HCT116 (cell line): ENCODE measurements around the gene CSGALNACT2. TPM values are rescaled to one million over a fixed set of nuclear protein-coding genes. Genes with fewer than 3 reads are reported as not detected.

Experiments
- ATAC-seq: fragments of 200-7000 bp; cut with Tn5 transposase; 2 replicates; pipeline ENCODE4 v1.9.1; 2020; ENCODE audit warnings: mild to moderate bottlenecking, moderate library complexity
- BruUV-seq: library from RNA; stranded (reverse); fragments of 400-500 nt; replicated peaks from 2 replicates; lab custom pipeline; 2021; lab: Mats Ljungman, UMichigan
- CTCF ChIA-PET: fragments of 300-600 bp; sonication (Branson Sonifier 250); formaldehyde crosslinking; loops from one replicate; lab custom pipeline; 2021; ENCODE audit warnings: antibody characterized with exemption; lab: Charles Lee
- POLR2A ChIA-PET: fragments of 300-600, 350-600 bp; sonication (Branson Sonifier 250); formaldehyde crosslinking; loops from one replicate; lab custom pipeline; 2021; ENCODE audit warnings: antibody characterized with exemption; lab: Charles Lee
- RAD21 ChIA-PET, 2 experiments: fragments of 300-600 bp; sonication (Branson Sonifier 250); formaldehyde crosslinking; loops; one replicate each; lab custom pipeline; 2023; ENCODE audit warnings: low total read pairs in 2 of 2; ENCODE audit not compliant: uncharacterized antibody in 2 of 2, unreplicated experiment in 2 of 2, low non-redundant PET in 1 of 2; lab: Charles Lee
- DNase-seq: peaks from one replicate; pipeline ENCODE4 v3.0.0-alpha.2; 2010; ENCODE audit warnings: low read depth, low spot score
- H2AFZ ChIP-seq: fragments of 200-600 bp; shearing (Covaris generic), sonication (generic); 2 replicates; pipeline ENCODE4 v1.6.1; 2017; ENCODE audit warnings: low read depth, mixed run types, mixed read lengths, antibody characterized with exemption, low read length; ENCODE audit not compliant: poor library complexity, severe bottlenecking
- H3K27ac ChIP-seq: 2 replicates; pipeline ENCODE4 v1.5.1; 2012; ENCODE audit warnings: low read depth, low read length
- H3K27me3 ChIP-seq: fragments of 200-600 bp; sonication (generic); 2 replicates; pipeline ENCODE4 v1.6.1; 2016; ENCODE audit warnings: mixed run types, low read length, mixed read lengths; ENCODE audit not compliant: insufficient read depth
- H3K36me3 ChIP-seq, 2 experiments: fragments of 200-500 bp in 1 of 2; fragments of 200-600 bp in 1 of 2; sonication (Bioruptor generic) in 1 of 2; sonication (generic) in 1 of 2; 2 replicates each; pipeline versions ENCODE4 v1.5.1 to v1.6.1; 2014 to 2016; ENCODE audit warnings: low read length in 2 of 2, inconsistent platforms in 1 of 2, mixed read lengths in 1 of 2, mixed run types in 1 of 2; ENCODE audit not compliant: insufficient read depth in 2 of 2, control insufficient read depth in 1 of 2
- H3K4me1 ChIP-seq, 2 experiments: fragments of 200-600 bp in 1 of 2; sonication (generic) in 1 of 2; 2 replicates each; pipeline versions ENCODE4 v1.5.1 to v1.6.1; 2012 to 2017; ENCODE audit warnings: low read length in 2 of 2, inconsistent platforms in 1 of 2, mild to moderate bottlenecking in 1 of 2, mixed read lengths in 1 of 2, mixed run types in 1 of 2, moderate library complexity in 1 of 2; ENCODE audit not compliant: insufficient read depth in 2 of 2, control insufficient read depth in 1 of 2
- H3K4me2 ChIP-seq: fragments of 200-600 bp; sonication (generic); 2 replicates; pipeline ENCODE4 v1.6.1; 2017; ENCODE audit warnings: mixed run types, low read length, mixed read lengths
- H3K4me3 ChIP-seq, 2 experiments: fragments of 200-600 bp in 1 of 2; sonication (generic) in 1 of 2; replicated peaks in 1 of 2; 2 replicates each; pipeline ENCODE4 v1.5.1; 2011 to 2016; ENCODE audit warnings: low read length in 2 of 2, control low read depth in 1 of 2, low read depth in 1 of 2, mild to moderate bottlenecking in 1 of 2, mixed read lengths in 1 of 2, mixed run types in 1 of 2
- H3K79me2 ChIP-seq: fragments of 200-600 bp; sonication (generic); 2 replicates; pipeline ENCODE4 v1.6.1; 2017; ENCODE audit warnings: mild to moderate bottlenecking, mixed run types, low read length, moderate library complexity, mixed read lengths; ENCODE audit not compliant: insufficient read depth
- H3K9ac ChIP-seq: fragments of 200-600 bp; sonication (generic); 2 replicates; pipeline ENCODE4 v1.6.1; 2016; ENCODE audit warnings: low read length, mixed read lengths
- H3K9me2 ChIP-seq: fragments of 200-600 bp; sonication (generic), shearing (Covaris generic); 2 replicates; pipeline ENCODE4 v1.6.1; 2017; ENCODE audit warnings: mixed run types, mild to moderate bottlenecking, moderate library complexity; ENCODE audit not compliant: insufficient read depth
- H3K9me3 ChIP-seq, 2 experiments: fragments of 200-500 bp in 1 of 2; fragments of 200-600 bp in 1 of 2; sonication (Bioruptor generic) in 1 of 2; sonication (generic) in 1 of 2; 2 replicates each; pipeline ENCODE4 v1.6.1; 2014 to 2017; ENCODE audit warnings: low read length in 2 of 2, mixed read lengths in 2 of 2, inconsistent platforms in 1 of 2, low read depth in 1 of 2, mild to moderate bottlenecking in 1 of 2, mixed run types in 1 of 2, moderate library complexity in 1 of 2; ENCODE audit not compliant: control insufficient read depth in 1 of 2, insufficient read depth in 1 of 2
- H4K20me1 ChIP-seq: fragments of 200-600 bp; sonication (generic), shearing (Covaris generic); 2 replicates; pipeline ENCODE4 v1.6.1; 2017; ENCODE audit warnings: mixed run types, mild to moderate bottlenecking, moderate library complexity; ENCODE audit not compliant: insufficient read depth
- CBX3 ChIP-seq: IDR thresholded peaks from 2 replicates; pipeline ENCODE4 v1.6.1; 2012; ENCODE audit warnings: low read depth
- CEBPB ChIP-seq: IDR thresholded peaks from 2 replicates; pipeline ENCODE4 v1.6.1; 2012; ENCODE audit warnings: low read depth
- EGR1 ChIP-seq: IDR thresholded peaks from 2 replicates; pipeline ENCODE4 v1.6.1; 2012; ENCODE audit warnings: low read depth
- ELF1 ChIP-seq: IDR thresholded peaks from 2 replicates; pipeline ENCODE4 v1.6.1; 2012; ENCODE audit warnings: low read depth, borderline replicate concordance
- EZH2 ChIP-seq: fragments of 200-600 bp; sonication (generic); IDR thresholded peaks from 2 replicates; pipeline ENCODE4 v1.6.1; 2017; ENCODE audit warnings: antibody characterized with exemption, mixed run types
- EZH2phosphoT487 ChIP-seq: fragments of 200-600 bp; IDR thresholded peaks from 2 replicates; pipeline ENCODE4 v1.6.1; 2018; ENCODE audit warnings: antibody characterized with exemption, borderline replicate concordance
- FOSL1 ChIP-seq: IDR thresholded peaks from 2 replicates; pipeline ENCODE4 v1.6.1; 2012; ENCODE audit warnings: low read depth
- JUND ChIP-seq: IDR thresholded peaks from 2 replicates; pipeline ENCODE4 v1.6.1; 2012
- MAX ChIP-seq: IDR thresholded peaks from 2 replicates; pipeline ENCODE4 v1.6.1; 2012
- POLR2A ChIP-seq: IDR thresholded peaks from 2 replicates; pipeline ENCODE4 v1.7.0; 2011; ENCODE audit warnings: borderline replicate concordance; ENCODE audit not compliant: insufficient read depth, insufficient read length; ENCODE audit errors: extremely low read depth
- POLR2AphosphoS5 ChIP-seq: IDR thresholded peaks from 2 replicates; pipeline ENCODE4 v1.6.1; 2011; ENCODE audit warnings: mild to moderate bottlenecking, low read depth, low read length, moderate library complexity
- RAD21 ChIP-seq: IDR thresholded peaks from 2 replicates; pipeline ENCODE4 v1.6.1; 2012; ENCODE audit warnings: low read depth, mild to moderate bottlenecking
- REST ChIP-seq: IDR thresholded peaks from 2 replicates; pipeline ENCODE4 v1.6.1; 2012; ENCODE audit warnings: low read depth
- SIN3A ChIP-seq: IDR thresholded peaks from 2 replicates; pipeline ENCODE4 v1.6.1; 2012; ENCODE audit warnings: low read depth
- SP1 ChIP-seq: IDR thresholded peaks from 2 replicates; pipeline ENCODE4 v1.6.1; 2012; ENCODE audit warnings: low read depth
- SRF ChIP-seq: IDR thresholded peaks from 2 replicates; pipeline ENCODE4 v1.6.1; 2012; ENCODE audit warnings: low read depth
- TCF7L2 ChIP-seq: IDR thresholded peaks from 2 replicates; pipeline ENCODE4 v1.7.0; 2011; ENCODE audit warnings: borderline replicate concordance, inconsistent platforms; ENCODE audit not compliant: insufficient read depth, insufficient read length; ENCODE audit errors: extremely low read depth
- YY1 ChIP-seq: IDR thresholded peaks from 2 replicates; pipeline ENCODE4 v1.6.1; 2011; ENCODE audit warnings: low read length, low read depth, moderate library complexity, mild to moderate bottlenecking; ENCODE audit not compliant: insufficient replicate concordance; ENCODE audit errors: extremely low read depth
- ZFX ChIP-seq: fragments of 450-650 bp; IDR thresholded peaks from 2 replicates; pipeline ENCODE4 v1.6.1; 2017
- ZNF274 ChIP-seq: fragments of 200-500 bp; sonication (Bioruptor generic); IDR thresholded peaks from 2 replicates; pipeline ENCODE4 v1.6.1; 2014; ENCODE audit warnings: mild to moderate bottlenecking, low read depth, low read length, inconsistent platforms
- intact Hi-C: fragments of 100-400 bp; cut with micrococcal nuclease; formaldehyde crosslinking; loops from 2 replicates; pipeline ENCODE4 v1.10.0; 2022
- total RNA-seq: library from RNA; stranded (reverse); gene quantifications from one replicate; pipeline ENCODE4 v1.2.1, GENCODE V29; 2021; ENCODE audit not compliant: unreplicated experiment
- TF ChIP-seq, protein P1 (sequence below): IDR thresholded peaks from 2 replicates; pipeline ENCODE4 v1.6.1; 2011; ENCODE audit warnings: mild to moderate bottlenecking, low read length, moderate library complexity; ENCODE audit not compliant: insufficient replicate concordance; ENCODE audit errors: extremely low read depth

Gene CSGALNACT2
- total RNA-seq, 1 experiment from 2014 or later, result 9.9 TPM

DNA sequence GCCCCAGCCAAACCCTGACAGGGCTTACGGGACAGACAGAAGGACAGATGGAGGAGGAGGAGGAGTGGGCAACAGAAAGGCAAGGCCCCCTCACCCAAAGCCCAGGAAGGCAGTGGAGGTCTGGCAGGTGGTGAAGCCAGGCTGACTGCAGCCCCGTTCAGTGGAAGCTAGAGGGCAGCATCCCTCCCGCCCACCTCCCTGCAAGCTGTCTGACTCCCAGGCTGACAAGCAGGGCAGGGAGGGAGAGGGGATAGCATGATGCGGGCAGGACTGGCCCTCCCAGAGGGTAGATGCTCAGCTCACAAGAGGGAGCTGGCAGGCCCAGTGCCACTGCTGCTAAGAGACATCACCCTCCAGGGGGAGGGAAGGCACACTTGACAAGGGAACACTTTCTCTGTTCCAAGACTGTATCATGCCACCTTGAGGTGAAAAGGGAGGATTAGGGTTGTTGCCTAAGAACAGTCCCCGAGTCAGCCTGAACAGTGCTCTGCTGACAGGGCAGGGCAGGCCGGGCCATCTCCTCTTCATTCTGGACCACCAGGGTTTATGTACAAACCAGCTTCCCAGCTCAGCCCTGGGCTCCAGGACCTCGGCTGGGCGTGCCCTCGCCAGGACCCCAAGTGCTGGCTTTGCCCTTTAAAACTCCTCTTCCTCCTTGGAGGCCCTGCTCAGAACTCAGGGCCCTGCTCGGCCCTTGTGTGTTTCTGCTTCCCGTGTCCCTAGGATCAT is 66.9 kb downstream of the CSGALNACT2 start:
- DNase-seq (peak; percentile 68), ATAC-seq (peak; percentile 51)
- intact Hi-C loops, result loop anchor here (2.0 to 10.0 kb wide), 3 partner anchors 60 to 340 kb away; no protein-coding TSS in a partner anchor
- ChIA-PET POLR2A (interaction anchor here (0.8 kb wide), 1 partner anchor 10 kb away, joined by 3 read pairs; no protein-coding TSS in a partner anchor), CTCF (interaction anchor here (0.6 to 4.6 kb wide), 20 partner anchors 9 to 244 kb away, joined by 3 to 40 read pairs (median 4); no protein-coding TSS in a partner anchor), RAD21 (interaction anchor here in 1 of 2 experiments (1.0 kb wide), 1 partner anchor 88 kb away, joined by 3 read pairs; no protein-coding TSS in a partner anchor)
- Histone ChIP-seq H3K9me2 (no peaks in the 10 kb centered on the region), H3K4me3 (no peak overlapping the region), H3K9ac (no peak overlapping the region), H3K36me3 (peaks cover 3 to 9% of the 10 kb centered on the region in 2 experiments; a peak in 3 of 4 replicates), H3K27me3 (no peaks in the 10 kb centered on the region), H2AFZ (peak overlapping the region; percentile 12), H4K20me1 (no peaks in the 10 kb centered on the region), H3K4me2 (peak overlapping the region; percentile 39), H3K9me3 (no peaks in the 10 kb centered on the region), H3K27ac (peak overlapping the region; percentile 70), H3K79me2 (no peaks in the 10 kb centered on the region), H3K4me1 (peaks cover 21 to 37% of the 10 kb centered on the region in 2 experiments; a peak in 3 of 4 replicates)
- no TSS peak for BruUV-seq
- no peak for TF ChIP-seq TCF7L2
- TF ChIP-seq CEBPB, result no peak
- TF ChIP-seq ELF1, result no peak
- TF ChIP-seq POLR2AphosphoS5, result no peak
- peak; percentile 73 for TF ChIP-seq RAD21
- TF ChIP-seq POLR2A, result no peak
- TF ChIP-seq EZH2, result no peak
- TF ChIP-seq EZH2phosphoT487, result no peak
- 0 out of 2 replicates have a peak, but pooled peaks have one; percentile 60 for TF ChIP-seq EGR1
- TF ChIP-seq CBX3, result no peak
- no peak for TF ChIP-seq SIN3A
- TF ChIP-seq, protein P1, sequence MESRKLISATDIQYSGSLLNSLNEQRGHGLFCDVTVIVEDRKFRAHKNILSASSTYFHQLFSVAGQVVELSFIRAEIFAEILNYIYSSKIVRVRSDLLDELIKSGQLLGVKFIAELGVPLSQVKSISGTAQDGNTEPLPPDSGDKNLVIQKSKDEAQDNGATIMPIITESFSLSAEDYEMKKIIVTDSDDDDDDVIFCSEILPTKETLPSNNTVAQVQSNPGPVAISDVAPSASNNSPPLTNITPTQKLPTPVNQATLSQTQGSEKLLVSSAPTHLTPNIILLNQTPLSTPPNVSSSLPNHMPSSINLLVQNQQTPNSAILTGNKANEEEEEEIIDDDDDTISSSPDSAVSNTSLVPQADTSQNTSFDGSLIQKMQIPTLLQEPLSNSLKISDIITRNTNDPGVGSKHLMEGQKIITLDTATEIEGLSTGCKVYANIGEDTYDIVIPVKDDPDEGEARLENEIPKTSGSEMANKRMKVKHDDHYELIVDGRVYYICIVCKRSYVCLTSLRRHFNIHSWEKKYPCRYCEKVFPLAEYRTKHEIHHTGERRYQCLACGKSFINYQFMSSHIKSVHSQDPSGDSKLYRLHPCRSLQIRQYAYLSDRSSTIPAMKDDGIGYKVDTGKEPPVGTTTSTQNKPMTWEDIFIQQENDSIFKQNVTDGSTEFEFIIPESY, result no peak
- TF ChIP-seq ZFX, result no peak
- TF ChIP-seq YY1, result no peak
- TF ChIP-seq SP1, result no peak
- no peak for TF ChIP-seq FOSL1
- no peak for TF ChIP-seq ZNF274
- TF ChIP-seq SRF, result no peak
- no peak for TF ChIP-seq MAX
- TF ChIP-seq JUND, result no peak
- no peak for TF ChIP-seq REST
